Central memory CD4-positive, alpha-beta T cell (primary cell): ENCODE data around the gene WNK1.

Experiments
- DNase-seq: peaks from one replicate; pipeline ENCODE4 v3.0.0; 2022

WNK1 gene

GRCh38 chr12:867905-868304 is 115.5 kb downstream of the WNK1 start:
- DNase-seq: no peak

- no peak for DNase-seq
Observed at GRCh38 chr12:868722-869121, 116.3 kb downstream of the WNK1 start.

GRCh38 chr12:870378-870777 is 118.0 kb downstream of the WNK1 start:
- peak; percentile 12 for DNase-seq

GRCh38 chr12:873954-874353 is 121.6 kb downstream of the WNK1 start:
- DNase-seq: no peak

- DNase-seq: no peak
Observed at GRCh38 chr12:879641-880040, 127.3 kb downstream of the WNK1 start.

DNA sequence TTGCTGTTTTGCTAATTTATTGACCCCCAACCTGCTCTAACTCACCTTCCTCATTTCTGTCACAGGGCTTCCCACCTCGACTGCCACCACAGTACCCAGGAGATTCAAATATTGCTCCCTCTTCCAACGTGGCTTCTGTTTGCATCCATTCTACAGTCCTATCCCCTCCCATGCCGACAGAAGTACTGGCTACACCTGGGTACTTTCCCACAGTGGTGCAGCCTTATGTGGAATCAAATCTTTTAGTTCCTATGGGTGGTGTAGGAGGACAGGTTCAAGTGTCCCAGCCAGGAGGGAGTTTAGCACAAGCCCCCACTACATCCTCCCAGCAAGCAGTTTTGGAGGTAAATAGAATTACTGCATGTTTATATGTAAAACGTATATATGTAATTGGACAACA is 128.3 kb downstream of the WNK1 start:
- no peak for DNase-seq

DNA sequence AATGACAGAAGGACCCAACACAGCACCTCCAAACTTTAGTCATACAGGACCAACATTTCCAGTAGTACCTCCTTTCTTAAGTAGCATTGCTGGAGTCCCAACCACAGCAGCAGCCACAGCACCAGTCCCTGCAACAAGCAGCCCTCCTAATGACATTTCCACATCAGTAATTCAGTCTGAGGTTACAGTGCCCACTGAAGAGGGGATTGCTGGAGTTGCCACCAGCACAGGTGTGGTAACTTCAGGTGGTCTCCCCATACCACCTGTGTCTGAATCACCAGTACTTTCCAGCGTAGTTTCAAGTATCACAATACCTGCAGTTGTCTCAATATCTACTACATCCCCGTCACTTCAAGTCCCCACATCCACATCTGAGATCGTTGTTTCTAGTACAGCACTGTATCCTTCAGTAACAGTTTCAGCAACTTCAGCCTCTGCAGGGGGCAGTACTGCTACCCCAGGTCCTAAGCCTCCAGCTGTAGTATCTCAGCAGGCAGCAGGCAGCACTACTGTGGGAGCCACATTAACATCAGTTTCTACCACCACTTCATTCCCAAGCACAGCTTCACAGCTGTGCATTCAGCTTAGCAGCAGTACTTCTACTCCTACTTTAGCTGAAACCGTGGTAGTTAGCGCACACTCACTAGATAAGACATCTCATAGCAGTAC is 132.5 kb downstream of the WNK1 start:
- no peak for DNase-seq

DNA sequence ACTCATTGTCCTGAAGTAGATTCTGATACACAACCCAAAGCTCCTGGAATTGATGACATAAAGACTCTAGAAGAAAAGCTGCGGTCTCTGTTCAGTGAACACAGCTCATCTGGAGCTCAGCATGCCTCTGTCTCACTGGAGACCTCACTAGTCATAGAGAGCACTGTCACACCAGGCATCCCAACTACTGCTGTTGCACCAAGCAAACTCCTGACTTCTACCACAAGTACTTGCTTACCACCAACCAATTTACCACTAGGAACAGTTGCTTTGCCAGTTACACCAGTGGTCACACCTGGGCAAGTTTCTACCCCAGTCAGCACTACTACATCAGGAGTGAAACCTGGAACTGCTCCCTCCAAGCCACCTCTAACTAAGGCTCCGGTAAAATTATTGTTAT is 133.3 kb downstream of the WNK1 start:
- DNase-seq: no peak

DNA sequence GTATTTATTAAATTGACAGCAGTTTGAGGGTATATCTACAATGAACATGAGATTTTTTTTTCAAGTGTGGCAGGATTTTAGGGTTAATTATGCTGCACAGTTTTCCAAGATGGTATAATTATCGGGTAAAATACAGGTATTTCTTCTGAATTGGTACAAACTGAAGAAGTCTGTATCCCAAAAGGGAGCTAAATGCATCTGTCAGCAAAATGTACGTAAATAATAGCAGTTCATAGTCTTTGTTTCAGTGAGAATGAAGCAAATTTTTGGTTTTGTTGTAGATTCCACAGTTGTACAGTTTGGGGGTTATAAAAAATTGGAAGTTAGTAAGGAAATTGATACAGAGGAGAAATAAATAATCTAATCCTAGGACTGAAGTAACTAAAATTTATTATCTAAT is 133.8 kb downstream of the WNK1 start:
- DNase-seq: no peak

DNA sequence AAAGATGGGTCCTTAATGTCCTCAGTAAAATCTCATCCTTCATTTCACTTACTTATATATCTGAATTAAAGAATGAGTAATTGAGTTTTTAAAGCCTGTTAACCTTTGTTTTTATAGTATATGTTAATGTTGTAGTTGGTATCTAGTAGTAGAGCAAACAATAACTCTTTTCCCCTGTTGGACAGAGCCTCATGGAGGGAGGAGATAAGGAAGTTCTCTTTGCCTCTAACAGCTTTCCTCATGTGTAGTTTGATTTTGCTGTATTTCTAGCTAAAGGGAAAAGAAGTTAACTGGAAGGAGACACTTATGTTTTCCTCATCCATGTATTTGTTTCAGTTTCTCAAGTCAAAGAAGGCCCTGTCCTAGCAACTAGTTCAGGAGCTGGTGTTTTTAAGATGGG is 141.8 kb downstream of the WNK1 start:
- no peak for DNase-seq

- no peak for DNase-seq
Observed at GRCh38 chr12:896031-896430, 143.7 kb downstream of the WNK1 start.

- no peak for DNase-seq
Observed at GRCh38 chr12:897386-897785, 145.0 kb downstream of the WNK1 start.

GRCh38 chr12:902581-902980 is 150.2 kb downstream of the WNK1 start:
- no peak for DNase-seq

DNA sequence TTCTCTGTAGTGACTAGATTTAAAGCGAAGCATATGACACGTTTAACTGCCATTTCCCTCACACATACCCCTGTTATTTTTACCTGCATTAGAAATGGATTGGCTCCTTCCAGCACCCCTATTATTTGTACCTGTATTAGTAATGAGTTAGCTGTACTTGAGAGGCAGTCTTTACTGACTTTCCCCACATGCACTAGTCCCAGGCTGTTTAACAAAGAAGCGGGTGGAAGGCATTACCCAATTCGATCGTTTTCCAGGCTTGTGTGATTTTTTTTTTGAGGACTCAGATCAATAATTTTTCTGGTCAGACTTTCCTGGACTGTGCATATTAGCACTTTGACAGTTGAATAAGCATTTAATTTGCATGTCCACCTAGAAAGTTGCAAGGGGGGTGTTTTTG is 150.7 kb downstream of the WNK1 start:
- DNase-seq: no peak

- no peak for DNase-seq
Observed at GRCh38 chr12:904010-904414, 151.6 kb downstream of the WNK1 start.

GRCh38 chr12:905261-906031 is 153.1 kb downstream of the WNK1 start:
- DNase-seq: peak; percentile 20

DNA sequence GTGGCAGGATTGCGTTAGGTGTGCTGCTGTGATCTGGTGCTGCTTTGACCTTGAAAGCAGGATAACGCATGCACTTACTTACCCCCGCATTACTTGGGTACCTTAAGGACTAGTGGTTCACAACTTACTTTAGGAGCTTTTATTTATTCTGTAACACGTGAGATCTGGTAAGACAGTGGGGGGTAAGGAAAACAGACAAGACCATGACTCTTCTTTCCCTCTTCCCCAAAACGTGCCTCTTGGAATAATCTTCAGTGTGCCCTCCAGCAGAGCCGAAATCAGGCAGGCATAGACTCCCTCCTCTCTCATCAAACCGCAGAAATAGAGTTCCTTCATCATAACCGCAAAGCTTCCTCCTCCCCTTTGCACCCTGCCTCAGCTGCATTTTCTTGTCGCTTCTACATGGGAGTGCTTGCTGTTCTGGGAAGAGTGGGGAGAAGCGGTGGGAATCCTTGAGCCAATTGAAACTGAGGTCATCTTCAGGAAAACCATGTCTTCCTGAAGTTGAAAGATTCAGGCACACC is 153.7 kb downstream of the WNK1 start:
- DNase-seq: peak; percentile 10

DNA sequence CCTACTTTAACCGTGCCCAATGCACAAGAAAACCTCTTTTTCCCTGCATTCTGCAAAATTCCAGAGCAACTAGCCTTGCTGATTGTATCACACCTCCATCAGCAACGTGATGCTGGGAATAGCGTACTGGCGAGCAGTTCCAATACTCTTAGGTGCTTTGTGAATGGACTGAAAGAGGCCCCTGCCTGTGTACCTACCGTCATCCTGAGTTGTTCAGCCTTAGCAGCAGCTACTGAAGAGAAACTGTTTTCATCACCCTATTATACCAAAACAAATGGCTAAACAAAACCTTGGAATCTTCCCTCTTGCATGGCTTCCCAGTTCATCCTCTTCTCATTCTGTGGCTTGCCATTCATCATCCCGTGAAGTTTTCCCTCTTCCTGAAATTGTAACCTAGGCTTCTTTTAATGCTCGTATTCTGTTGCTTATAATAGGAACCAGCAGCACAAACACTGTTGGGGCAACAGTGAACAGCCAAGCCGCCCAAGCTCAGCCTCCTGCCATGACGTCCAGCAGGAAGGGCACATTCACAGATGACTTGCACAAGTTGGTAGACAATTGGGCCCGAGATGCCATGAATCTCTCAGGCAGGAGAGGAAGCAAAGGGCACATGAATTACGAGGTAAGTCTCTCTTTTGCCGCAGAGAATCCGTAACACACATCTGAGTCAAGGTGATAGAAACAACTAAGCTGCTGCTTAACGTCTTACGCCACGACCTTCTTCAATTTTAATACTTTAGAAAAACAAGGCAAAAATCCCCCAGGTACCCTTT is 155.2 kb downstream of the WNK1 start:
- DNase-seq: no peak

DNA sequence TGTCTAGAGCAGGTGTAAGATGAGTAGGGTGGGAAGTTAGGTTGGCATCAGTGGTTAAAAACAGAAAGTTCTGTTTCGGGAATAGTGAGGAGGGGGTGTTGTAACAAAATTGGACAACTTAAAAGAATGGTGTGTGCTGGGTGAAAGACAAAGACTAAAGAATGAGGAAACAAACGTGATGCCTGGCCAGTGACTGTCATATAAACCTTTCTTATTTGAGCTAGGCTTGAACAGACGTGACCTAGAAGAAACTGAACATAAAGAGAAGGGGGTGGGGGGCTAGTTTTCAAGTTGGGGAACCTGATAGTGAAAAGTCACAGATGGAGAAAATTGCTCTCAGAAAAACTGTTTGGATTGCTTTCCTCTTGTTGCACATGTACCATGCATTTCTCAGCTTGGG is 157.5 kb downstream of the WNK1 start:
- DNase-seq: no peak

- no peak for DNase-seq
Observed at GRCh38 chr12:910416-910815, 158.0 kb downstream of the WNK1 start.

DNA sequence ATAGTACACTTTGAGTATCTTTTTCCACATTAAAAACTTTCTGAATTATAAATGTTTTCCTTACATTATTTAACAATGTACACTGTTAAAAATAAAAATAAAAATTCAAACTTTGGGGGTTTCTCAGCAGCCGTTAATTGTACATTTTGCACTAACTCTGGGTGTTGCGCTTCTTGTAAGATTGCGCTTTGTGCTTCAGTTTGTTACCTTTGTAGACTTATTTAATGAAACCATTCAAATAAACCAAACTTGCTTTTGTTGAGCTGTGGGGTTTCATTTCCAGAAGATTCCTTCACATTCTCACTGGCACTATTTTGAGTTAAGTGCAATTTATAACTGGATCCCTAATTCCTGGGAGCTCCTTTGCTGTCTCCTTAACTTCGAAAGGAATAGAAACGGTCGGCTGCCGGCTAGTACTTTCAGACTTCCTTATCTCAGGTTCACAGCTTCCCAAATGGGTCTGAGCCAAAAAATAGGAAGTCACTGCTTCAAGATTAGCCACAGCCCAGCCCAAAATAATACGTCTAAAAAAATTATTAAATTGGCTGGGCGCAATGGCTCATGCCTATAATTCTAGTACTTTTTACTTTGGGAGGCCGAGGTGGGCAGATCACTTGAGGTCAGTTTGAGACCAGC is 158.9 kb downstream of the WNK1 start:
- DNase-seq: no peak

DNA sequence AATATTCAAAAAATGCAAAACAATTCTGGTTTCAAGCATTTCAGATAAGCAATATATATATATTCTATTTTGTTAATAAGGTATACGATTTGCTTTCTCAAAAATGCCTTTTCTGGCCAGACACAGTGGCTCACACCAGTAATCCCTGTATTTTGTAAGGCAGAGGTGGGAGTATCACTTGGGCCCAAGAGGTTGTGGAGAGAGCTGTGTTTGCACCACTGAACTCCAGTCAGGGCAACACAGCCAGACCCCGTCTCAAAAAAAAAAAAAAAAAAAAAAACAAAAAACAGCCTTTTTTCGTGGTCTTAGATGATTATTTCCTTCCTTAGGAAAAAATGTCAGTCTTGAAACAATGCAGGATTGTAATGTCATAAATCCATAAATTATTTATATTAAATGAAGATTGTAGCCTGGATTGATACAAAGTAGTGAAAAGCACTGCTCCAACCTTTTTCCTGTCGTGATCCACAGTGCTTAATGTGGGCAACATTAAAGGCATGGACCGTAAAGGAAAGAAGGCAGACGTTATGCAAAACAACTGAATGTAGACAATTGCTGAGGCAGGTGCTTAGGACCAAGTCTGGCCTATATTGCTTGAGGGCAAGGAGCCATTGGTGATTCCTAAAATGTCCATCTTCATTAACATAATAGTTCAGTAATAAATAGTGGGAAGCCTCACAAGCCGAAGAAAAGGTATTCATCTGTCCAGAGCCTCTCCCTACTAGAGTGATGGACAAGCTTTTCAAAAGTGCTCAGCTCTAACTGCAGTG is 160.3 kb downstream of the WNK1 start:
- no peak for DNase-seq
